Tibial artery (tissue), 4 donors: ENCODE results near the gene RNU6-7.

Experiments used
- DNase-seq, 2 donors: peaks; one replicate each; pipeline ENCODE4 v3.0.0-alpha.2; 2019
- H3K27ac ChIP-seq, 2 donors: fragments of 200-600 bp; sonication (generic) in 1 of 2; 1 replicate in 1 of 2; 2 replicates in 1 of 2; pipeline ENCODE4 v1.5.1; 2018 to 2019; ENCODE audit warnings: mild to moderate bottlenecking in 1 of 2
- H3K27me3 ChIP-seq, 2 donors: fragments of 200-600 bp; sonication (generic) in 1 of 2; one replicate each; pipeline versions ENCODE4 v1.5.1 to v1.6.0; 2016 to 2019
- H3K36me3 ChIP-seq, 3 donors: fragments of 200-600 bp; sonication (generic) in 2 of 3; one replicate each; pipeline ENCODE4 v1.5.1; 2016 to 2019; ENCODE audit warnings: mild to moderate bottlenecking in 2 of 3
- H3K4me1 ChIP-seq, 4 donors: fragments of 200-600 bp; sonication (generic) in 2 of 4; 1 replicate in 3 of 4; 2 replicates in 1 of 4; pipeline ENCODE4 v1.5.1; 2016 to 2019
- H3K4me3 ChIP-seq, 2 donors: fragments of 200-600 bp; sonication (generic) in 1 of 2; 1 replicate in 1 of 2; 2 replicates in 1 of 2; pipeline ENCODE4 v1.5.1; 2018 to 2019; ENCODE audit warnings: mild to moderate bottlenecking in 2 of 2
- H3K9me3 ChIP-seq, 3 donors: fragments of 200-600 bp; sonication (generic) in 1 of 3; one replicate each; pipeline ENCODE4 v1.5.1; 2016 to 2019
- intact Hi-C: fragments of 100-400 bp; cut with DNase I; formaldehyde crosslinking; loops from one replicate; pipeline ENCODE4 v1.15.0; 2023; ENCODE audit warnings: low total_unique reads
- TF ChIP-seq, protein P1 (sequence below), 2 experiments: fragments of 200-600 bp in 1 of 2; fragments of 450-650 bp in 1 of 2; IDR thresholded peaks; one replicate each; pipeline ENCODE4 v1.5.1; 2017 to 2019; ENCODE audit warnings: antibody characterized with exemption in 2 of 2, mild to moderate bottlenecking in 1 of 2, moderate library complexity in 1 of 2

RNU6-7 gene

DNA sequence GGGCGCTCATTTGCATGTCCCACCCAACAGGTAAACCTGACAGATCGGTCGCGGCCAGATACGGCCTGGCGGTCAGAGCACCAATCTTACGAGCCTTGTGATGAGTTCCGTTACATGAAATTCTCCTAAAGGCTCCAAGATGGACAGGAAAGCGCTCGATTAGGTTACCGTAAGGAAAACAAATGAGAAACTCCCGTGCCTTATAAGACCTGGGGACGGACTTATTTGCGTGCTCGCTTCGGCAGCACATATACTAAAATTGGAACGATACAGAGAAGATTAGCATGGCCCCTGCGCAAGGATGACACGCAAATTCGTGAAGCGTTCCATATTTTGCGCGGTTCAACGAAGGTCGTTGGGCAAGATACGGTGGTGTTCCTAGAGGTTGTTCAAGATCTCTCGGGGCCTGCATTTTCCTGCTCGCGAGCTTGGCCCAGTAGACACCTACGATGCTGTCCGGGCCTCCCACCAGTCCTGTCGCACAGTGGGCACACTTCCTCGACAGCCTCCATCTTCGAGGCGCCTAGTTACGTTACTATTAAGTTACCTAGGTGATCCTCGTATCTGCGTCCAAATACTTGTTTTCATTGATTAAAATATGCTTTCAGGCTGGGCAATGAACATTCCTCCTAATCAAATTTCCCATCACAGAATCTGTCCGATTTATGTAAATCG, at the start of gene RNU6-7:
Gene RNU6-7, plus strand, starts transcription at position 230 of the 675 bp plus-strand sequence.
- Histone ChIP-seq H3K4me3 (peak within 1 kb of the TSS; percentile 73 to 83), H3K27ac (peak within 1 kb of the TSS; percentile 86 to 89), H3K4me1 (peaks cover 0 to 18% (median 3%) of the 10 kb centered on the region in 4 donors), H3K9me3 (no peaks in the 10 kb centered on the region), H3K36me3 (no peaks in the 10 kb centered on the region), H3K27me3 (no peaks in the 10 kb centered on the region)
- DNase-seq = peak in 1 of 2 donors; percentile 70
- intact Hi-C loops = loop anchor here (2.0 to 5.0 kb wide), 2 partner anchors 50 to 125 kb away; partner anchors contain the start of gene ARHGAP5
- TF ChIP-seq, protein P1, sequence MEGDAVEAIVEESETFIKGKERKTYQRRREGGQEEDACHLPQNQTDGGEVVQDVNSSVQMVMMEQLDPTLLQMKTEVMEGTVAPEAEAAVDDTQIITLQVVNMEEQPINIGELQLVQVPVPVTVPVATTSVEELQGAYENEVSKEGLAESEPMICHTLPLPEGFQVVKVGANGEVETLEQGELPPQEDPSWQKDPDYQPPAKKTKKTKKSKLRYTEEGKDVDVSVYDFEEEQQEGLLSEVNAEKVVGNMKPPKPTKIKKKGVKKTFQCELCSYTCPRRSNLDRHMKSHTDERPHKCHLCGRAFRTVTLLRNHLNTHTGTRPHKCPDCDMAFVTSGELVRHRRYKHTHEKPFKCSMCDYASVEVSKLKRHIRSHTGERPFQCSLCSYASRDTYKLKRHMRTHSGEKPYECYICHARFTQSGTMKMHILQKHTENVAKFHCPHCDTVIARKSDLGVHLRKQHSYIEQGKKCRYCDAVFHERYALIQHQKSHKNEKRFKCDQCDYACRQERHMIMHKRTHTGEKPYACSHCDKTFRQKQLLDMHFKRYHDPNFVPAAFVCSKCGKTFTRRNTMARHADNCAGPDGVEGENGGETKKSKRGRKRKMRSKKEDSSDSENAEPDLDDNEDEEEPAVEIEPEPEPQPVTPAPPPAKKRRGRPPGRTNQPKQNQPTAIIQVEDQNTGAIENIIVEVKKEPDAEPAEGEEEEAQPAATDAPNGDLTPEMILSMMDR (IDR thresholded peaks at IDR 0.05) = no peak

- intact Hi-C loops = no loop called here
- Histone ChIP-seq H3K27ac (no peak overlapping the region), H3K4me3 (no peak overlapping the region), H3K27me3 (no peaks in the 10 kb centered on the region), H3K4me1 (no peaks in the 10 kb centered on the region), H3K9me3 (no peaks in the 10 kb centered on the region), H3K36me3 (no peaks in the 10 kb centered on the region)
- DNase-seq = no peak
- TF ChIP-seq, protein P1 (IDR thresholded peaks at IDR 0.05) = no peak
Measured at GRCh38 chr14:32166029-32166428, 35.8 kb upstream of the RNU6-7 start.

DNA sequence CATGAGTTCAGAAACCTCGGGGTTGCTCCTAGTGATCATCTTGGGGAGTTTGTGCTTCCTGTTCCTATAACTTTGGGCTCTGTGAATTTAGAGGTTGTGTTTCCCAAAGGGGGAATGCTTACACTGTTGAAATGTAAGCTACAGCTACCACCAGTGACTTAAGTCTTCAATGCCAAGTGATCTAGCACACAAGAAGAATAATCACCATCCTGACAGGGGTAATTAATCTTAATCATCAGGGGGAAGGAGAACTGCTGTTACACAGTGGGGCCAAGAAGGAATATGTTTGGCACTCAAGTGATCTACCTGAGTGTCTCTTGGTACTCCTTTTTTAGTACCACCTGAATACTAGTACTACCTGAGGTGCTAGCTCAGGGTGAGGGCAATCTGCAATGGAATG, 34.9 kb upstream of the RNU6-7 start:
- Histone ChIP-seq H3K4me3 (no peak overlapping the region), H3K36me3 (no peaks in the 10 kb centered on the region), H3K4me1 (no peaks in the 10 kb centered on the region), H3K27ac (no peak overlapping the region), H3K9me3 (no peaks in the 10 kb centered on the region), H3K27me3 (no peaks in the 10 kb centered on the region)
- intact Hi-C loops = no loop called here
- TF ChIP-seq, protein P1 (IDR thresholded peaks at IDR 0.05) = no peak
- DNase-seq = no peak

DNA sequence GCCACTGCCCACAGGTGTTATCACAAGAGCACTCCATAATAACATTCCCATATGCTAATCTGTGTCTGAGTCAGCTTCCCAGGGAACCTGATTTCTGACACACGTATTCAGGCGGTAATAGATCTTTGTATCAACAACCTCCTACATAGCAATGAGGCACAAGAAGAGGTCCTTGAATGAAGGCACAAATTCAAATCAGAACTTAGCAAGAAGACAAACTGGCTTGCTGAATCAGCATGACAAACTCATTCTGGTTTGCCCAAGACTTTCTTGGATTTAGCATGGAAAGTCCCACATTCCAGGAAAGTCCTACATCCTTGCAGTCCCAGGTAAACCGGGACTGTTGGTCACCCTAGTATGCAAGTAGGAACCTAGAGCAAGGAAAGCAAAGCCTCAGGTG, 33.9 kb upstream of the RNU6-7 start:
- Histone ChIP-seq H3K4me3 (no peak overlapping the region), H3K9me3 (no peaks in the 10 kb centered on the region), H3K27ac (no peak overlapping the region), H3K4me1 (no peaks in the 10 kb centered on the region), H3K27me3 (no peaks in the 10 kb centered on the region), H3K36me3 (no peaks in the 10 kb centered on the region)
- intact Hi-C loops = no loop called here
- DNase-seq = no peak
- TF ChIP-seq, protein P1 (IDR thresholded peaks at IDR 0.05) = no peak

- TF ChIP-seq, protein P1 (IDR thresholded peaks at IDR 0.05) = no peak
- H3K9me3 ChIP-seq = no peaks in the 10 kb centered on the region
- intact Hi-C loops = no loop called here
- no peaks in the 10 kb centered on the region for H3K4me1 ChIP-seq
- H3K27me3 ChIP-seq = no peaks in the 10 kb centered on the region
- no peak for DNase-seq
- H3K36me3 ChIP-seq = no peaks in the 10 kb centered on the region
- H3K4me3 ChIP-seq = no peak overlapping the region
- H3K27ac ChIP-seq = no peak overlapping the region
Measured at GRCh38 chr14:32169191-32169590, 32.7 kb upstream of the RNU6-7 start.
